T47D (cell line): ENCODE measurements around the gene USP6NL.

Experiments used
- DNase-seq, 2 experiments: peaks; one replicate each; pipeline versions ENCODE4 v3.0.0 to v3.0.0-alpha.2; 2011 to 2012; ENCODE audit warnings: low read depth in 1 of 2, low spot score in 1 of 2
- JUND ChIP-seq: IDR thresholded peaks from 2 replicates; pipeline ENCODE4 v1.6.1; 2012; ENCODE audit warnings: low read depth
- in situ Hi-C: cut with HindIII; loops from 2 replicates; pipeline ENCODE4 v1.10.0; 2016; ENCODE audit warnings: low sequenced_read_pairs, low pct_unique_long_range_greater_than_20kb

The USP6NL gene

GRCh38 chr10:11433657-11434056 is 177.8 kb downstream of the USP6NL start:
- DNase-seq: no peak
- in situ Hi-C loops: no loop called here
- TF ChIP-seq JUND: no peak

GRCh38 chr10:11431216-11431555 is 180.3 kb downstream of the USP6NL start:
- in situ Hi-C loops: no loop called here
- no peak for TF ChIP-seq JUND
- DNase-seq: no peak

- DNase-seq: no peak
- no peak for TF ChIP-seq JUND
- in situ Hi-C loops: no loop called here
These were observed 180.8 kb downstream of the USP6NL start for GRCh38 chr10:11430421-11431215.

- in situ Hi-C loops: no loop called here
- no peak for DNase-seq
- no peak for TF ChIP-seq JUND
These were observed 181.9 kb downstream of the USP6NL start for GRCh38 chr10:11429439-11430052.

- no peak for DNase-seq
- TF ChIP-seq JUND: no peak
- in situ Hi-C loops: no loop called here
These were observed 185.8 kb downstream of the USP6NL start for GRCh38 chr10:11425676-11426075.

GRCh38 chr10:11425296-11425610 is 186.2 kb downstream of the USP6NL start:
- TF ChIP-seq JUND: no peak
- in situ Hi-C loops: no loop called here
- DNase-seq: no peak

GRCh38 chr10:11424456-11425295 is 186.8 kb downstream of the USP6NL start:
- peak; percentile 73 for DNase-seq
- no peak for TF ChIP-seq JUND
- in situ Hi-C loops: no loop called here

GRCh38 chr10:11416974-11417373 is 194.5 kb downstream of the USP6NL start:
- in situ Hi-C loops: no loop called here
- DNase-seq: no peak
- no peak for TF ChIP-seq JUND

GRCh38 chr10:11415095-11415494 is 196.4 kb downstream of the USP6NL start:
- no peak for DNase-seq
- in situ Hi-C loops: no loop called here
- no peak for TF ChIP-seq JUND

GRCh38 chr10:11414314-11415038 is 197.0 kb downstream of the USP6NL start:
- no peak for TF ChIP-seq JUND
- DNase-seq: no peak

GRCh38 chr10:11411926-11412545 is 199.4 kb downstream of the USP6NL start:
- peak in 1 of 2 experiments; percentile 39 for DNase-seq
- TF ChIP-seq JUND: no peak
- in situ Hi-C loops: no loop called here

More at GRCh38 chr10:11414314-11415038, 197.0 kb downstream of the USP6NL start:
- in situ Hi-C loops: no loop called here

- no peak for DNase-seq
- TF ChIP-seq JUND: no peak
- in situ Hi-C loops: no loop called here
These were observed 202.1 kb downstream of the USP6NL start for GRCh38 chr10:11409357-11409756.
